GM12878 (cell line): ENCODE measurements around the gene UBE2L5. TPM values are rescaled to one million over a fixed set of nuclear protein-coding genes. Genes with fewer than 3 reads are reported as not detected.

Experiments
- BCL11A ChIP-seq: IDR thresholded peaks from 2 replicates; pipeline ENCODE4 v1.6.1; 2011; ENCODE audit warnings: low read depth, low read length
- ETV6 ChIP-seq, 2 experiments: fragments of 450-650 bp in 1 of 2; IDR thresholded peaks in 1 of 2; conservative IDR thresholded peaks in 1 of 2; 2 replicates each; pipeline ENCODE4 v1.6.1; 2014; ENCODE audit warnings: antibody characterized with exemption in 1 of 2, borderline replicate concordance in 1 of 2, low read depth in 1 of 2, mild to moderate bottlenecking in 1 of 2, moderate library complexity in 1 of 2
- FOXK2 ChIP-seq: fragments of 450-650 bp; IDR thresholded peaks from 2 replicates; pipeline ENCODE4 v1.6.1; 2017; ENCODE audit warnings: mild to moderate bottlenecking, moderate library complexity
- FOXM1 ChIP-seq: IDR thresholded peaks from 2 replicates; pipeline ENCODE4 v1.6.1; 2012; ENCODE audit warnings: low read depth, mild to moderate bottlenecking, inconsistent platforms, low read length, moderate library complexity
- GABPA ChIP-seq: IDR thresholded peaks from 2 replicates; pipeline ENCODE4 v1.6.1; 2014; ENCODE audit warnings: antibody characterized with exemption, low read depth, mild to moderate bottlenecking, inconsistent platforms
- GATAD2B ChIP-seq: fragments of 450-650 bp; conservative IDR thresholded peaks from 2 replicates; pipeline ENCODE4 v1.6.1; 2017; ENCODE audit warnings: low read depth, mild to moderate bottlenecking, moderate library complexity
- IKZF1 ChIP-seq: fragments of 450-650 bp; conservative IDR thresholded peaks from 2 replicates; pipeline ENCODE4 v1.6.1; 2017; ENCODE audit warnings: antibody characterized with exemption, mild to moderate bottlenecking
- KAT2A ChIP-seq: conservative IDR thresholded peaks from 2 replicates; pipeline ENCODE4 v1.6.1; 2011; ENCODE audit warnings: low read depth, low read length; ENCODE audit not compliant: control insufficient read depth
- MXI1 ChIP-seq: fragments of 150-350 bp; IDR thresholded peaks from 2 replicates; pipeline ENCODE4 v1.6.1; 2011; ENCODE audit warnings: low read depth, mild to moderate bottlenecking, inconsistent platforms, low read length, improper control_type of control experiment
- NBN ChIP-seq: fragments of 450-650 bp; IDR thresholded peaks from 2 replicates; pipeline ENCODE4 v1.6.1; 2016
- NFIC ChIP-seq: IDR thresholded peaks from 2 replicates; pipeline ENCODE4 v1.6.1; 2012; ENCODE audit warnings: low read depth, mild to moderate bottlenecking, inconsistent platforms, low read length, moderate library complexity
- NFYA ChIP-seq: IDR thresholded peaks from 2 replicates; pipeline ENCODE4 v1.6.1; 2011; ENCODE audit warnings: low read depth, mild to moderate bottlenecking, low read length, improper control_type of control experiment, borderline replicate concordance
- PAX8 ChIP-seq: fragments of 450-650 bp; IDR thresholded peaks from 2 replicates; pipeline ENCODE4 v1.6.1; 2017; ENCODE audit warnings: mild to moderate bottlenecking, moderate library complexity
- RB1 ChIP-seq: fragments of 450-650 bp; formaldehyde crosslinking; IDR thresholded peaks from 2 replicates; pipeline ENCODE4 v1.6.1; 2017; ENCODE audit warnings: mild to moderate bottlenecking, borderline replicate concordance
- SRF ChIP-seq, 2 experiments: IDR thresholded peaks; 2 replicates each; pipeline ENCODE4 v1.6.1; 2011; ENCODE audit warnings: low read depth in 2 of 2, low read length in 2 of 2, mild to moderate bottlenecking in 1 of 2, moderate library complexity in 1 of 2
- STAT1 ChIP-seq: fragments of 450-650 bp; conservative IDR thresholded peaks from 2 replicates; pipeline ENCODE4 v1.6.1; 2014; ENCODE audit warnings: antibody characterized with exemption, mild to moderate bottlenecking
- STAT3 ChIP-seq: IDR thresholded peaks from 2 replicates; pipeline ENCODE4 v1.6.1; 2011; ENCODE audit warnings: low read depth, low read length, improper control_type of control experiment
- TCF12 ChIP-seq: IDR thresholded peaks from 2 replicates; pipeline ENCODE4 v1.6.1; 2011; ENCODE audit warnings: low read depth, mild to moderate bottlenecking, low read length
- ZNF217 ChIP-seq: fragments of 450-650 bp; IDR thresholded peaks from 2 replicates; pipeline ENCODE4 v1.6.1; 2017; ENCODE audit warnings: antibody characterized with exemption, mild to moderate bottlenecking
- ZNF274 ChIP-seq: IDR thresholded peaks from one replicate; pipeline ENCODE4 v1.8.0; 2011; ENCODE audit not compliant: insufficient read length, insufficient read depth
- polyA plus RNA-seq, 11 experiments: library from polyadenylated mRNA; depleted of rRNA in 4 of 11; unstranded in 6 of 11; stranded (reverse) in 5 of 11; fragments of >200 nt; fragmentation: Nextera tagmentation in 4 of 11; fragmentation: Illumina TruSeq in 1 of 11; extraction: Ambion mirVana in 4 of 11; extraction: Trizol in 1 of 11; gene quantifications; 1 replicate in 1 of 11; 2 replicates in 10 of 11; pipeline versions ENCODE4 v1.2.1 to v1.2.3, GENCODE V29; 2011 to 2016; ENCODE audit warnings: inconsistent platforms in 2 of 11, missing spikeins in 2 of 11, low read depth in 1 of 11
- total RNA-seq, 4 experiments: library from RNA; depleted of rRNA in 3 of 4; stranded (reverse); fragments of >200 nt in 3 of 4; fragmentation: Illumina TruSeq in 1 of 4; extraction: Trizol in 1 of 4; gene quantifications; 2 replicates each; pipeline versions ENCODE4 v1.2.1 to v1.2.3, GENCODE V29; 2013 to 2021
- TF ChIP-seq, protein P1 (sequence below): IDR thresholded peaks from 2 replicates; pipeline ENCODE4 v1.6.1; 2011; ENCODE audit warnings: mild to moderate bottlenecking, low read depth, low read length, moderate library complexity; ENCODE audit not compliant: insufficient replicate concordance
- TF ChIP-seq, protein P2 (sequence below): fragments of 450-650 bp; IDR thresholded peaks from 2 replicates; pipeline ENCODE4 v1.6.1; 2017; ENCODE audit warnings: mild to moderate bottlenecking, moderate library complexity
- TF ChIP-seq, protein P3 (sequence below): fragments of 450-650 bp; IDR thresholded peaks from 2 replicates; pipeline ENCODE4 v1.6.1; 2017; ENCODE audit warnings: mild to moderate bottlenecking

Gene UBE2L5
- total and polyA plus RNA-seq, 10 of the 15 experiments (the other 5 are each of a cell fraction or from before 2014, with no cell fraction given), result 0.03 to 1.1 (median 0.19) TPM; not detected in 2

DNA sequence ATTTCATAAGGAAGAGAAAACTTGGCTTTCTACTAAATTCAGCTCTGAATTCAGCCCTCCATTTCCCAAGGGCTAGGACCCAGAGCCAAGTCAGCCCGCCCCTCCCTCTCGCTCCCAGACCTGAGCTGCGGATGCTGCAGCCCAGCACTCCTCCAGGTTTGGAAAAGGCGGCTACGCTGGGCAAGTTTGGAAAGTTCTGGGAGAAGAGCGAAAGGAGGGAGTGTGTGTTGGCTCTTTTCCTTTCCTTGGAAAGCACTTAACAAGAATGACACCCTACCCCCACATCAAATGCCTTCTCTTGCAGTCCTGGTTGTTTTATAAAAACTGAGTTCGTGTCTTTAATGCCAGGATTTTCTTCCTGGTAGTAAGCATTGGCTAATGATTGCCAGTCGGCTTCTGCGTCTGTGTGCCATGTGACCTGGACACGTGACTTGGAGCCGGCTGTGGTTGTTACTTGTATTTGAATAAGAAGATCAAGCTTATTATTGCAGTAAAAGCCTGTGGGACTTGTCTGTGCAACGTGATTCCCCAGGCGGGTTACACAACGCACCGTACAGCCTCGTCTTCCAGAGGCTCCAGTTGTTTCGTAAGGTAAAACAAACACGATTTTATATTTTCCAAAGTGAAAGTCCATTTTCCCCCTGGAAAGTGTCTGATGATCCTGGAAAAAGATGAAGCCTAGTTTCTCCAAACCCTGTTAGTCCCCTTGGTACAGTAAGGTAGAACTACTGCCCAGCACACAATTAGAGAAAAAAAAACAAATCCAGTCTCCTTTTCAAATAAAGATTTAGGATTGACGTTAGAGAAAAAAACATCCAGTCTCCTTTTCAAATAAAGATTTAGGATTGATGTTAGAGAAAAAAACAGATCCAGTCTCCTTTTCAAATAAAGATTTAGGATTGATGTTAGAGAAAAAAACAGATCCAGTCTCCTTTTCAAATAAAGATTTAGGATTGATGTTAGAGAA is 26.8 kb upstream of the UBE2L5 start (continued):
- no peak for TF ChIP-seq KAT2A
- TF ChIP-seq SRF (IDR thresholded peaks at IDR 0.05; ENCODE audit: low read depth in 2 of 2, low read length in 2 of 2), result no peak
- no peak for TF ChIP-seq NFYA
- TF ChIP-seq MXI1, result peak; percentile 51
- peak; percentile 41; the same call in 1 of the 2 replicates for TF ChIP-seq RB1
- TF ChIP-seq, protein P1, sequence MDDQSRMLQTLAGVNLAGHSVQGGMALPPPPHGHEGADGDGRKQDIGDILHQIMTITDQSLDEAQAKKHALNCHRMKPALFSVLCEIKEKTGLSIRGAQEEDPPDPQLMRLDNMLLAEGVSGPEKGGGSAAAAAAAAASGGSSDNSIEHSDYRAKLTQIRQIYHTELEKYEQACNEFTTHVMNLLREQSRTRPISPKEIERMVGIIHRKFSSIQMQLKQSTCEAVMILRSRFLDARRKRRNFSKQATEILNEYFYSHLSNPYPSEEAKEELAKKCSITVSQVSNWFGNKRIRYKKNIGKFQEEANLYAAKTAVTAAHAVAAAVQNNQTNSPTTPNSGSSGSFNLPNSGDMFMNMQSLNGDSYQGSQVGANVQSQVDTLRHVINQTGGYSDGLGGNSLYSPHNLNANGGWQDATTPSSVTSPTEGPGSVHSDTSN, result no peak
- no peak for TF ChIP-seq ZNF217
- TF ChIP-seq STAT1, result no peak
- TF ChIP-seq STAT3, result no peak
- no peak for TF ChIP-seq NBN
- no peak for TF ChIP-seq GABPA
- peak; percentile 86 for TF ChIP-seq IKZF1
- TF ChIP-seq BCL11A, result 0 out of 2 replicates have a peak, but pooled peaks have one; percentile 2
- TF ChIP-seq, protein P2, sequence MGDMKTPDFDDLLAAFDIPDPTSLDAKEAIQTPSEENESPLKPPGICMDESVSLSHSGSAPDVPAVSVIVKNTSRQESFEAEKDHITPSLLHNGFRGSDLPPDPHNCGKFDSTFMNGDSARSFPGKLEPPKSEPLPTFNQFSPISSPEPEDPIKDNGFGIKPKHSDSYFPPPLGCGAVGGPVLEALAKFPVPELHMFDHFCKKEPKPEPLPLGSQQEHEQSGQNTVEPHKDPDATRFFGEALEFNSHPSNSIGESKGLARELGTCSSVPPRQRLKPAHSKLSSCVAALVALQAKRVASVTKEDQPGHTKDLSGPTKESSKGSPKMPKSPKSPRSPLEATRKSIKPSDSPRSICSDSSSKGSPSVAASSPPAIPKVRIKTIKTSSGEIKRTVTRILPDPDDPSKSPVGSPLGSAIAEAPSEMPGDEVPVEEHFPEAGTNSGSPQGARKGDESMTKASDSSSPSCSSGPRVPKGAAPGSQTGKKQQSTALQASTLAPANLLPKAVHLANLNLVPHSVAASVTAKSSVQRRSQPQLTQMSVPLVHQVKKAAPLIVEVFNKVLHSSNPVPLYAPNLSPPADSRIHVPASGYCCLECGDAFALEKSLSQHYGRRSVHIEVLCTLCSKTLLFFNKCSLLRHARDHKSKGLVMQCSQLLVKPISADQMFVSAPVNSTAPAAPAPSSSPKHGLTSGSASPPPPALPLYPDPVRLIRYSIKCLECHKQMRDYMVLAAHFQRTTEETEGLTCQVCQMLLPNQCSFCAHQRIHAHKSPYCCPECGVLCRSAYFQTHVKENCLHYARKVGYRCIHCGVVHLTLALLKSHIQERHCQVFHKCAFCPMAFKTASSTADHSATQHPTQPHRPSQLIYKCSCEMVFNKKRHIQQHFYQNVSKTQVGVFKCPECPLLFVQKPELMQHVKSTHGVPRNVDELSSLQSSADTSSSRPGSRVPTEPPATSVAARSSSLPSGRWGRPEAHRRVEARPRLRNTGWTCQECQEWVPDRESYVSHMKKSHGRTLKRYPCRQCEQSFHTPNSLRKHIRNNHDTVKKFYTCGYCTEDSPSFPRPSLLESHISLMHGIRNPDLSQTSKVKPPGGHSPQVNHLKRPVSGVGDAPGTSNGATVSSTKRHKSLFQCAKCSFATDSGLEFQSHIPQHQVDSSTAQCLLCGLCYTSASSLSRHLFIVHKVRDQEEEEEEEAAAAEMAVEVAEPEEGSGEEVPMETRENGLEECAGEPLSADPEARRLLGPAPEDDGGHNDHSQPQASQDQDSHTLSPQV, result no peak
- TF ChIP-seq NFIC, result peak; percentile 49; the same call in 1 of the 2 replicates
- TF ChIP-seq ZNF274, result no peak
- TF ChIP-seq FOXK2, result no peak
- TF ChIP-seq GATAD2B, result no peak; the same call in none of the 2 replicates
- no peak for TF ChIP-seq ETV6 (conservative IDR thresholded peaks at IDR 0.05 in 1 of 2, IDR thresholded peaks at IDR 0.05 in 1 of 2; ENCODE audit: borderline replicate concordance in 1 of 2, low read depth in 1 of 2)
- TF ChIP-seq PAX8, result no peak
- TF ChIP-seq TCF12, result no peak
- TF ChIP-seq, protein P3, sequence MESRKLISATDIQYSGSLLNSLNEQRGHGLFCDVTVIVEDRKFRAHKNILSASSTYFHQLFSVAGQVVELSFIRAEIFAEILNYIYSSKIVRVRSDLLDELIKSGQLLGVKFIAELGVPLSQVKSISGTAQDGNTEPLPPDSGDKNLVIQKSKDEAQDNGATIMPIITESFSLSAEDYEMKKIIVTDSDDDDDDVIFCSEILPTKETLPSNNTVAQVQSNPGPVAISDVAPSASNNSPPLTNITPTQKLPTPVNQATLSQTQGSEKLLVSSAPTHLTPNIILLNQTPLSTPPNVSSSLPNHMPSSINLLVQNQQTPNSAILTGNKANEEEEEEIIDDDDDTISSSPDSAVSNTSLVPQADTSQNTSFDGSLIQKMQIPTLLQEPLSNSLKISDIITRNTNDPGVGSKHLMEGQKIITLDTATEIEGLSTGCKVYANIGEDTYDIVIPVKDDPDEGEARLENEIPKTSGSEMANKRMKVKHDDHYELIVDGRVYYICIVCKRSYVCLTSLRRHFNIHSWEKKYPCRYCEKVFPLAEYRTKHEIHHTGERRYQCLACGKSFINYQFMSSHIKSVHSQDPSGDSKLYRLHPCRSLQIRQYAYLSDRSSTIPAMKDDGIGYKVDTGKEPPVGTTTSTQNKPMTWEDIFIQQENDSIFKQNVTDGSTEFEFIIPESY, result no peak
- TF ChIP-seq FOXM1, result no peak
